Measurements from ENCODE around the gene TBPL1.
"Not testable (repeated sequence)": the region's sequence is repeated elsewhere in the genome, so short reads cannot be mapped to it uniquely, and the experiment has no call there.

Gene TBPL1

DNA sequence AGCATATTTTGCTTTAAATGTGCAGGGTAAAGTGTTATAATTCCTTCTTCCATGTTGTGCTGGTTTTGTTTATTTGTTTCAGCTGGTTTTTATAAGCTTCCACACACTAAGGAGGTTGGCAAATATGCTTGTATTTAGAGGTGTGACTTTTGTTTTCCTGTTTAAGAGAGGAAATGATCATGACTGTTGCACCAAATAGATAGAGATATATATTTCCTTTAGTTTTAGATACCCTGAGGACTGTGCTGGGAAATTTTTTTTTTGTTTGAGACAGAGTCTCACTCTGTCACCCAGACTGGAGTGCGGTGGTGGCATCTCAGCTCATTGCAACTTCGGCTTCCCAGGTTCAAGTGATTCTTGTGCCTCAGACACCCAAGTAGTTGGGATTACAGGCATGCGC lies 5.8 kb downstream of the TBPL1 start:
- peaks cover 82% of the 10 kb centered on the region for H3K4me1 Mint-ChIP-seq (ENCODE audit: low read depth)

DNA sequence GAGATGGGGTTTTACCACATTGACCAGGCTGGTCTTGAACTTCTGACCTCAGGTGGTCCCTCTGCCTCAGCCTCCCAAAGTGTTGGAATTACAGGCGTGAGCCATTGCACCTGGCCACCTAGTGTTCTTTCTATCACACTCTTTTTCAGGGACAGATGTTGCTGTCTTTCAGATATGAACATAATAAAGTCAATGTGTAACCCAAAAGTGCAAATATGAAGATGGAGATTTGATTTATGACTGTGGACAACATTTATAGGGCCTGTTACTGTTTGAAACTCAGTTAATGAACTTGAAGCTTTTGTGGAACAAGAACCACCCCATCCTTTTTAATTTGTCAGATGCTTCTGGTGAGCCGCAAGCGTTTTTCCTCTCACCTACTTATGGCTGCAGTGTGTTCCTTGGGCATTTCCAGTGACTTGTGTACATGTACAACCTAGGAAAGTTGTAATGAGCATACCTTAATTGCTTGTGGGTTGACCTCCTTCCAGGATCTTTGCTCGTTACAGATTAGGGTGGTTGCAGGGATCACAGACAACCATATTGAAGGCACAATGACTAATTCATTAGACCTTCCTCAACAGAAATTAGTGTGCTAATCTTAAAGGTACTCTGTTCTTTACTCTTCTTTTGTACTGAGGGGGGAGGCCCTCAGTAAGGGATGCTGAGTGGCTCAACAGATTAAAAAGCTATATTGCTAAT lies 6.8 kb downstream of the TBPL1 start:
- H3K4me1 Mint-ChIP-seq (ENCODE audit: low read depth): peaks cover 82% of the 10 kb centered on the region
- no peaks in the 10 kb centered on the region for H3K27me3 Mint-ChIP-seq
- DNase-seq: no peak
- H3K36me3 Mint-ChIP-seq (ENCODE audit: low read depth): peaks cover 10% of the 10 kb centered on the region
- no peaks in the 10 kb centered on the region for H3K9me3 Mint-ChIP-seq
- H3K4me3 Mint-ChIP-seq: no peak overlapping the region
- H3K27ac Mint-ChIP-seq: no peak overlapping the region

More for the DNA sequence above, 5.8 kb downstream of the TBPL1 start:
- Mint-ChIP-seq H3K27ac (no peak overlapping the region), H3K36me3 (ENCODE audit: low read depth) (peaks cover 13% of the 10 kb centered on the region), H3K9me3 (no peaks in the 10 kb centered on the region), H3K4me3 (no peak overlapping the region), H3K27me3 (no peaks in the 10 kb centered on the region)
- no peak for DNase-seq

DNA sequence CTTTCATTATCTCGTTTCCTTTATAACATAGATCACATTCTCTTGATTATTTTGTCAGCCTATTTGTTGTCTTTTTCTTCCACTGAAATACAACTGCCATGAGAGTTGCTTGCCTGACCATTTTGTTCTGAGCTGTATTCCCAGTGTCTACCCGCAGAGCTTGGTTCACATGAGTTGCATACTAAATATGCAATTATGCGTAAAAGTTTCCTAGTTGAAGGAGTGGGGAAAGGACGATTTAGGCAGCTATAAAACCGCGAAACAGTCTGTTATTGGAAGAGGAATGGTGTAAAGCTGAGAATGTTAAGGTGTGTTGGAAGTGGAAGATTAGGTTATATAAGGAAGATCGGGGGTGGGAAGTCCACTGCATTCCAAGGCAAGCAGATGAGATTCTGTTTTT lies 8.8 kb downstream of the TBPL1 start:
- no peak overlapping the region for H3K4me3 Mint-ChIP-seq
- peaks cover 5% of the 10 kb centered on the region for H3K36me3 Mint-ChIP-seq (ENCODE audit: low read depth)
- no peak for DNase-seq
- H3K27ac Mint-ChIP-seq: peak overlapping the region; percentile 0
- H3K4me1 Mint-ChIP-seq (ENCODE audit: low read depth): peaks cover 83% of the 10 kb centered on the region
- no peaks in the 10 kb centered on the region for H3K27me3 Mint-ChIP-seq
- no peaks in the 10 kb centered on the region for H3K9me3 Mint-ChIP-seq

- DNase-seq: no peak
- Mint-ChIP-seq H3K27me3 (no peaks in the 10 kb centered on the region), H3K36me3 (ENCODE audit: low read depth) (peaks cover 3% of the 10 kb centered on the region), H3K27ac (no peak overlapping the region), H3K4me3 (no peak overlapping the region), H3K9me3 (no peaks in the 10 kb centered on the region), H3K4me1 (ENCODE audit: low read depth) (peaks cover 79% of the 10 kb centered on the region)
These were observed 11.0 kb downstream of the TBPL1 start for GRCh38 chr6:133964052-133964451.

- no peak for DNase-seq
- Mint-ChIP-seq H3K27ac (no peak overlapping the region), H3K9me3 (no peaks in the 10 kb centered on the region), H3K27me3 (no peaks in the 10 kb centered on the region), H3K4me3 (no peak overlapping the region), H3K4me1 (ENCODE audit: low read depth) (peaks cover 81% of the 10 kb centered on the region), H3K36me3 (ENCODE audit: low read depth) (peaks cover 3% of the 10 kb centered on the region)
These were observed 11.7 kb downstream of the TBPL1 start for GRCh38 chr6:133964702-133965101.

DNA sequence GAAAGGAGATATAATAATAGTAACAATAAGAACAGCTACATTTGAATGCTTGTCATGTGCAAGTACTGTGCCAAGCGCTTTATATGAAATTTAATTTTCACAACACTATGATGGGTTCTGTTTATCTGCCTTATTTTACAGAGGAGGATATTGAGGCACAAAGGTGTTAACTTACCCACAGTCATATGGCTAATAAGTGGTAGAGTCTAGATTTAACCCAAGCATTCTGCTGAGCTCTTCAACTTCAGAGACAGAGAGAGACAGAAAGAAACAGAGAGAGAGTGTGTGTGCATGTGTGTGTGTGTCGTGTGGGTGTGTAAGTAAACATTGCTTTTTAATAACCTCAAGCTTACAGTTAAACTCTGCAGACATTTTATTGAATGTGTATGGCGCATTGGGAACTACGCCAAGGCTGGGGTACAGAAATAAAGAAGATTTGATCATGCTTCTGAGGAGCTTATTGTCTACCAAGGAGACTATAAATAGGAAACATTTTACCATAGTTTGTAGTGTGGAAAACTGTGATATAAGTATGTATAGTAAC lies 12.9 kb downstream of the TBPL1 start:
- H3K9me3 Mint-ChIP-seq: no peaks in the 10 kb centered on the region
- H3K4me1 Mint-ChIP-seq (ENCODE audit: low read depth): peaks cover 79% of the 10 kb centered on the region
- H3K36me3 Mint-ChIP-seq (ENCODE audit: low read depth): peaks cover 5% of the 10 kb centered on the region
- H3K27ac Mint-ChIP-seq: no peak overlapping the region
- no peak overlapping the region for H3K4me3 Mint-ChIP-seq
- DNase-seq: no peak
- H3K27me3 Mint-ChIP-seq: no peaks in the 10 kb centered on the region

GRCh38 chr6:133966654-133967329 lies 13.8 kb downstream of the TBPL1 start:
- Mint-ChIP-seq H3K4me3 (no peak overlapping the region), H3K4me1 (ENCODE audit: low read depth) (peaks cover 78% of the 10 kb centered on the region), H3K27me3 (no peaks in the 10 kb centered on the region), H3K9me3 (no peaks in the 10 kb centered on the region), H3K27ac (peak overlapping the region; percentile 44), H3K36me3 (ENCODE audit: low read depth) (peaks cover 9% of the 10 kb centered on the region)
- DNase-seq: no peak

- Mint-ChIP-seq H3K36me3 (ENCODE audit: low read depth) (peaks cover 9% of the 10 kb centered on the region), H3K27me3 (no peaks in the 10 kb centered on the region), H3K4me3 (no peak overlapping the region), H3K27ac (no peak overlapping the region), H3K4me1 (ENCODE audit: low read depth) (peaks cover 78% of the 10 kb centered on the region), H3K9me3 (no peaks in the 10 kb centered on the region)
- no peak for DNase-seq
These were observed 14.3 kb downstream of the TBPL1 start for GRCh38 chr6:133967347-133967746.

DNA sequence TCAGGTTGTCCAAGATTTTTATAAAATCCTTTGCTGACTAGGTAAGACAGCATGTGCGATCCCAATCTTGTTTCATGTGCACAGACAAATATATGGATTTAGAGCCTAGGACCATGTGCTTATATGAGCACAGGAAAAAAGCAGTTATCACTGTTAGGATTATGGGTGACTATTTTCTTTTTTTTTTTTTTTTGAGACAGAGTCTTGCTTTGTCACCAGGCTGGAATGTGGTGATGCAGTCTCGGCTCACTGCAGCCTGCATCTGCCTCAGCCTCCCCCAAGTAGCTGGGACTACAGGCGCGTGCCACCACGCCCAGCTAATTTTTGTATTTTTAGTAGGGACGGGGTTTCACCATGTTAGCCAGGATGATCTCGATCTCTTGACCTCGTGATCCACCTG lies 14.8 kb downstream of the TBPL1 start:
- not testable (repeated sequence) for H3K27me3 Mint-ChIP-seq; H3K27ac Mint-ChIP-seq; H3K4me3 Mint-ChIP-seq; H3K36me3 Mint-ChIP-seq (ENCODE audit: low read depth); DNase-seq; H3K9me3 Mint-ChIP-seq
- H3K4me1 Mint-ChIP-seq (ENCODE audit: low read depth): peaks cover 75% of the 10 kb centered on the region

DNA sequence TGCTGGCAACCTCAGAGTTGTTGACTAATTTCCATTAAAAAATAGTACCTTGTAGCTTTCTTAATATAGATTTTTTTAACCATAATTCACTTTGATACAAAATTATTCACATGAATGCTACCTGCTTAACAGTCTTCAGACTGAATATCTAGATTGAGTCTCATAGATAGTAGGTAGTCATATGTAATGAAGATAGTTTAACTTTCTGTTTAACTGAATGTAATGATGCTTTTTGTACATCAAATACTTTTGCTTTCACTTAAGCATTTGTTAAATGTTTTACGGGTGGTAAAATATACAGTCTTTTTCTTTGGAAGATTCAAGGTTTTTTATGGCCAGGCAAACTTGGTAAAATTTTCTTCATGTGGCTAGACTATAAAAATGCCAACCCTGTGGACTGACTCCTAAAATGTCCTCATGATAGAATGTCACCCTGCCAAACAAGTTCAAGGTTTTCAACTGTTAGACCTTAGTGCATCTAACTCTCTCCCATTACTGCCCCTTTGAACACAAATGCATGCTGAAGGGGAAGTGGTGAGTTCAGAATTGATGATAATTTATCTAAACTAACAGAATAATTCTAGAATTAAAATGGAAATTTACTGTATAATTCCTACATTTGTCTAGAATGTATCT lies 16.4 kb downstream of the TBPL1 start:
- no peak for DNase-seq
- no peaks in the 10 kb centered on the region for H3K27me3 Mint-ChIP-seq
- H3K27ac Mint-ChIP-seq: peak overlapping the region; percentile 60
- H3K36me3 Mint-ChIP-seq (ENCODE audit: low read depth): peaks cover 9% of the 10 kb centered on the region
- H3K4me1 Mint-ChIP-seq (ENCODE audit: low read depth): peaks cover 73% of the 10 kb centered on the region
- no peaks in the 10 kb centered on the region for H3K9me3 Mint-ChIP-seq
- H3K4me3 Mint-ChIP-seq: no peak overlapping the region

GRCh38 chr6:133969921-133970295 lies 16.9 kb downstream of the TBPL1 start:
- Mint-ChIP-seq H3K36me3 (ENCODE audit: low read depth) (peaks cover 9% of the 10 kb centered on the region), H3K4me1 (ENCODE audit: low read depth) (peaks cover 68% of the 10 kb centered on the region), H3K27ac (peak overlapping the region; percentile 60), H3K9me3 (no peaks in the 10 kb centered on the region), H3K27me3 (no peaks in the 10 kb centered on the region), H3K4me3 (no peak overlapping the region)
- DNase-seq: no peak

DNA sequence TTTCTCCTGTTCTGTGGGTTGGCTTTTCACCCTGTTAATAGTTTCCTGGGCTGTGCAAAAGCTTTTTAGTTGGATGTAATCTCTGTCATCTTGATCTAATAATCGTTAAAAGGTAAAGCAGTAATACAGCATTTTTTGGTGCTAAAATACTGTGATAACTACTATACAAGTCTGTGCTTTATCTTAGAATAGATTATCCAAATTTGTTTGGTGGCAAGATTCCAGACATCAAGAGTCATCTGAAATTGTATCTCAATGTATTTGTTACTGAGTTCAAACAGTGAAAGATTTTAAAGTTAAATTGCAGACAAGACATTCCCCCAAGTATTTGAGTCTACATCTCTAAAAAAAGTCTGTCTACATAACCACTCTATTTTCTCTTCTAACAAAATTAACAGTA lies 18.8 kb downstream of the TBPL1 start:
- H3K36me3 Mint-ChIP-seq (ENCODE audit: low read depth): peaks cover 12% of the 10 kb centered on the region
- no peaks in the 10 kb centered on the region for H3K27me3 Mint-ChIP-seq

DNA sequence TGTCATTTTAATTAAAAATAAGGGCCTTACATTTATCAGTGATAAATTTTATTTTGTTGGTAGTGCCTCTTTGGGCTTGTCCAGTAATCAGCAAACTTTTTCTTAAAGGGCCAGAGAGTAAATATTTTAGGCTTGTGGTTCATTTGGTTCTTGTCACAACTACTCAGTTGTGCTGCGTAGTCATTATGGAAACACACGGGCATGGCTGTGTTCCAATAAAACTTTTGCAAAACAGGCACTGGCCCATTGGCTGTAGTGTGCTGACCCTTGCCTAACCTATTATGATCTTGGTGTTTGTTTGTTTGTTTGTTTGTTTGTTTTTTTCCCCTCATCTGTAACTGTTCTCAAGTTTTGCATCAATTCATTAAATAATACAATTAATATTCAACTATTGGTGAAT lies 19.4 kb downstream of the TBPL1 start:
- peaks cover 52% of the 10 kb centered on the region for H3K4me1 Mint-ChIP-seq (ENCODE audit: low read depth)
- no peaks in the 10 kb centered on the region for H3K9me3 Mint-ChIP-seq
- H3K36me3 Mint-ChIP-seq (ENCODE audit: low read depth): peaks cover 12% of the 10 kb centered on the region
- H3K27me3 Mint-ChIP-seq: no peaks in the 10 kb centered on the region
- H3K27ac Mint-ChIP-seq: no peak overlapping the region
- no peak for DNase-seq
- H3K4me3 Mint-ChIP-seq: no peak overlapping the region

More for the DNA sequence above, 18.8 kb downstream of the TBPL1 start:
- H3K9me3 Mint-ChIP-seq: no peaks in the 10 kb centered on the region
- no peak overlapping the region for H3K4me3 Mint-ChIP-seq
- no peak overlapping the region for H3K27ac Mint-ChIP-seq
- peaks cover 54% of the 10 kb centered on the region for H3K4me1 Mint-ChIP-seq (ENCODE audit: low read depth)
- DNase-seq: no peak

GRCh38 chr6:133973109-133973971 lies 20.3 kb downstream of the TBPL1 start:
- Mint-ChIP-seq H3K27ac (peak overlapping the region; percentile 2), H3K4me1 (ENCODE audit: low read depth) (peaks cover 55% of the 10 kb centered on the region), H3K9me3 (no peaks in the 10 kb centered on the region), H3K36me3 (ENCODE audit: low read depth) (peaks cover 10% of the 10 kb centered on the region), H3K27me3 (no peaks in the 10 kb centered on the region), H3K4me3 (no peak overlapping the region)
- DNase-seq: no peak
